Measurements from ENCODE around the gene ZCCHC2.

The ZCCHC2 gene

DNA sequence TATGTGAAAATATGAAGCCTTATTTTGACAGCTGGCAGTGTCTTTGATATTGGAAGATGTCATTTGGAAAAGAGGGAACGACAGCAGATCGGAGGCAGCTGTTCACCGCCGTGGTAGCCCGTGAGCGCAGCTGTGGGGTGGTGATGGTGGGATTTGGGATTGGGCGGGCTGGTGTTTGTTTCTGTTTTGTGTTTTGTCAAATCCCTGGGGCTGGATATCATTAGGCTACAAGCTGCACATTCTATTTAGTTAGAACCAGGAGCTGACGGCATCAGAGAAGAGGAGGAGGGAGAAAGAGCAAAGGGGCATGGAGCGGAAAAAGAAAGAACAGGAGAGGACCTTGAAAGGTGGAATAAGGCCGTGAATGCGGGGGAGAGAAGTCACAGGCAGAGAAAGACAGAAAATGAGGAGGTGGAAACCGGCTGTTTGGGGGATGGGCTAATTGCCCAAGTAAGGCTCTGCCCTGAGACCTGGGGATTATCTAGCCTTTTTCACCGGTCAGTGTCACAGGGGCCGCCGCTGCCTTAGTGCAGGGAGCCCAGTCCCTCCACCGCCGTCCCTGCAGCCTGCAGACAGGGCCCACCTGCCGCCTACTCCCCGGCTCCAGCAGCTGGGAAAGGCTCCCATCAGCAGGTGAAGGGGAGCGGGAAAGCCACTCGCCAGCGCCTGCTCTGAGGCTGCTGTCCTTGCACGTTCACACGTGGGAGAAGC lies 88.0 kb downstream of the ZCCHC2 start:
- DNase-seq: no peak

DNA sequence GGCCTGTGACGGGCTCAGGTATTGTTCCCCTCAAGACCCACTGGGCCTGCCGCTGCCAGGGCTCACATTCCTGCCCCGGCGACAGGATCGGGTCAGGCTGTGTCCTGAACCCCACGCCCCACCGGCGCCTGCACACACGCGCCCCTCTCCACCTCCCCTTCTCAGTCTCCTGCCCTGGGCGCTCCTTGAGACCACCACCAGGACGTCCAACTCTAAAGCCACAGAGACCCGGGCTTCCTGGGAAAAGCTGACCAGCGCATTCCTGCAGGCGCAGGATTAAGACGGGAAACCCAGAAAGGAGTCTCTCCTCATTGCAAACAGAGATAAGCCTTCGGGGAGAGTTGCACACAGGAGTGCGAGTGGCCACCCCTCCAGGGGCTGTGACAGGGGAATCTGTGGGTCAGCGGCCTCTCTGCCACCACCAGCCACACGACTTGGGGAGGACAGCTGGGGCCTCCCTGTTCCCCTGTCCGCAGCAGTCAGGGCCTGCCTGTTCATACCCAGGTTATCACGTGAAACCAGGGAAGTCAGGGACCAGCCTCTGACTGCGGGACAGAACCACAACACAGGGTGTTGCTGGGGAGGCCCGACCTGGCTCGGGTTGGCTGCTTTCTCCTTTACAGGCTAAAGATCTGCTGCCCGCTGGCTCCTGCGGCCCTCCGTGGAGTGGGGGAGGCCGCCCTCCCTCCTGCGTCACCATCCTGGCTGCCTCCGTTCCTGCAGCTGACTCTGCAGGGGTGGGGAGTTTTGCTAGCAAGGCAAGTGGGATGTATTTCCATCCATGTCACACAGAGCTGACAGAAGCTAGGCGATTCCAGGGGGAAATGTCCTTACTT lies 88.8 kb downstream of the ZCCHC2 start:
- no peak for DNase-seq

DNA sequence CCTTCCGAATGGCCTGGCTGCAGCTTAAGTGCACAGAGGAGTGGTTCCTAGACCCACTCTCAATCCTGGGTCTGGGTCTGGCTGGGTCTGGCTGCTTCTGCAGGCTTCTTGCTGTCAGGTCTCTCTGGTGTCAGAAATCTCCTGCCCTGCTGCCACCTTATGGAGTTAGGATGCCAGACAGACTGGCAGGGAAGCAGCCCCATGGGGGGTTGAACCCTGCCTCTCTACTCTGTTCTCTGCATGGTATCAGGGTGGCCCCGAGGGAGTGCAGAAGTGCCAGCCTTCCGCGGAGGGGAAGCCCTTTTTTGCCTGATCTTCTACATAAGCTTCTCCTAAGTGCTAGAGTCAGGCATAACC lies 89.4 kb downstream of the ZCCHC2 start:
- no peak for DNase-seq

DNA sequence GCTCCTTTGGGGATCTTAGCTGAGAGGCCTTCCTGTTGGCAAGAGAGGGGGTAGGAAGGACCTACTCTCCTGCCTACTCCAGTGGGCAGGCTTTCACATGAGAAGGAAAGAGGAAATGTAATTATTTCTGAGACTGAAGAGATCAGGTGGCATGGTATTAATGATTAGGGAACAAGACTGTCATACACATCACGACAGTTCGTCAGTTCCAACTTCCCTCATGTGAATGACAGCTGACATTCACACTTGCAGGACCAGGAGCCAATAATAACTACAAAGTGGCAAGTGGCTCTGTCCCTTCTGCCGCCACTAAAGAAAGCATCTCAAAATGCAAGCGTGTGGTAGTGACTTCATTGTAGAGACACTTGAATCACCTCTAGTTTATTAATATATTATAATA lies 90.0 kb downstream of the ZCCHC2 start:
- no peak for DNase-seq

DNA sequence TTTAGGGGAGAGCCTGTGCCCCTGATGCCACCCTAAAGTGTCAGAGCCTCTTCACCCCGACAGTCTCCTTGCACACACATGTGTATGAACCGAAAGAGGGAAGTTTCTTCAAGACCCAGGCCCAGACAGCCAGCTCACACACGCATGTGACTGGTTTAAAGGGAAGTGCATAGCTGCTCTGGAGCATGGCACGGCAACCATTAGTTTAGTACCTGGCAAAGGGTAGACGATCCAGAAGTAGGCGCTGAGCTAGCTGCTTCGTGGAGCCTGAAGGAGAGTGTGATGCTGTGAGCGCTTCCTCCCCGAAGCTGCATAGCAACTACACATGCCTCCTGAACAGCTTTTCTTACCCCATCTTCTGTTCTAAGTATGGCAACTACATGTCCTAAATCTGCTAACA lies 91.7 kb downstream of the ZCCHC2 start:
- no peak for DNase-seq

DNA sequence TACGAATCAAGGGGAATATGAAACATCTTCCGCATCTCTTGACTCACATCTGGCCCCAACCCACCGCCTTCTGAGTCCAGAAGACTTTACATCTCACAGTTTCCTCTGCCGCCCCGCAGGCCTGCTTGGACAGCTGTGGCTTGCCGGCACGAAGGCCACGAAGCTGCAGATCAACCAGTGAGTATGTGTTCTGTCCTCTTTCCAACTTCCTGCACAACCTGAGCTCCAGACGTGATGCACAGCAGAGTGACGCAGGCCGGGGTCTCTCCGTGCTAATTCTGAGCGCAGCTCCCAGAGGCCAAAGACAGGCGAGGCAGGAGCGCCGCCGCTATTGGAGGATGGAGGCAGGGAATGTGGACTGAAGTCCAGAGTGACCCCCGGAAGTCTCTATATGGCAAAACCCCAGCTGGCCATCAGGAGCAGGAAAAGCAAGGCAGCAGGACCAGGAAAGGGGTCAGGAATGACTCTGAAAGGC lies 93.5 kb downstream of the ZCCHC2 start:
- DNase-seq: no peak

DNA sequence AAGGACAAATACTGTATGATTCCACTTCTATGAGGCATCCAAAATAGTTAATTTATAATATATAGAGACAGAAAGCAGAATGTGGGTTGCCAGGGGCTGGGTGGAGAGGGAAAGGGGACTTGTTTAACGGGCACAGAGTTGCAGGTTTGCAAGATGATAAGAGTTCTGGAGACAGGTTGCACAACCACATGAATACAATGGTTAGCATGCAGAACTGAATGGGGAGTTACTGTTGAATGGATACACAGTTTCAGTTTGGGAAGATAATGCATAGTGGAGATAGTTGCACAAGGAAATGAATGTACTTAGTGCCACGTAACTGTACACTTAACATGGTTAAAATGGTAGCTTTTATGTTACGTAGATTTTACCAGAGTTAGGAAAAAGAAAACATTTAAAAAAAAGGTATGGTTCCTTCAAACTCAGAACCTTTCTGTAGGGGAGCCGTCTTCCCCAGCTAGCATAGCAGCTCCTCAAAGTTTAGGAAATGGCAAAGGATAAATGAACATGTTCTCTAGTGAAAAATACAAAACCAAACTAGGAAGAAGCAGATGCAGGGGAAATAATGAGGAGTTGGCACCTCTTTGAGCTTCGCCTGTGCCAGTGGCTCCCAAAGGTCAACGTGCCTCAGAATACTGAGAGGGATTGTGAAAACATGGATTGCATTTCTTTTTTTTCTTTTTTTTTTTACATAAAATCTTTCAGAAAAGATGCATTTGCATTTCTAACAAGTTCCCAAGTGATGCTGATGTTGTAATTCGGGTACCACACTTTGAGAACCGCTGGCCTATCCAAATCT lies 95.2 kb downstream of the ZCCHC2 start:
- DNase-seq: no peak

DNA sequence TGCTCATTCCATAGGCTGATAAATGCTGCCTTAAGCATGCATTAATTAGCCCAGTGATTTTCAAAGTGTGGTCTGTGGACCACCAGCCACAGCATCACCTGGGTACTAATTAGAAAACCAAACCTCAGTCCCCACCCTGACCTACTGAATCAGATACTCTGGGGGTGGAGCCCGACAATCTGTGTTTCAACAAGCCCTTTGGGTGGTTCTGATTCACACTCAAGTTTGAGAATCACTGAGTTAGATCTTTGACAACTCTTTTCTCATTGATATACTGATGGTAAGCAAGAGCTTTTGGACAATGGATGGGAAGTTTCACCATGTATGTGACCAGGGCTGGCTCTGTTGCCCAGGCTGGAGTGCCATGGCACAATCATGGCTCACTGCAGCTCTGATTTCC lies 95.9 kb downstream of the ZCCHC2 start:
- DNase-seq: no peak

DNA sequence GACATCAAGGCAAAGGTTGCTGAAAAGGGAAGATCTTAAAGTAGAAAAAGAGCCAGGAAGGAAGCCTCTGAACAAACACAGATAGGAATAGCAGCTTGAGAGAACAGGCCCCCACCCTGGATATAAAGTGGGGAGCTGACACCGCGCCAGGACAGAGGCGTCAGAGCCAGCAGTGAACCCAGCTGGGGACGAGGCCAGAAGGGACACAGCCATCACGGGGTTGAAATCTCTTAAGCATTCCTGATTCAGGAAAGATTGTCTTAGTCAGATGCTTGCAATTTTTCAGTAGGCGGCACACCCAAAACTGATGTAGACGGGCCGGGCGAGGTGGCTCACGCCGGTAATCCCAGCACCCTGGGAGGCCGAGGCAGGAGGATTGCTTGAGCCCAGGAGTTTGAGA lies 98.7 kb downstream of the ZCCHC2 start:
- DNase-seq: no peak

DNA sequence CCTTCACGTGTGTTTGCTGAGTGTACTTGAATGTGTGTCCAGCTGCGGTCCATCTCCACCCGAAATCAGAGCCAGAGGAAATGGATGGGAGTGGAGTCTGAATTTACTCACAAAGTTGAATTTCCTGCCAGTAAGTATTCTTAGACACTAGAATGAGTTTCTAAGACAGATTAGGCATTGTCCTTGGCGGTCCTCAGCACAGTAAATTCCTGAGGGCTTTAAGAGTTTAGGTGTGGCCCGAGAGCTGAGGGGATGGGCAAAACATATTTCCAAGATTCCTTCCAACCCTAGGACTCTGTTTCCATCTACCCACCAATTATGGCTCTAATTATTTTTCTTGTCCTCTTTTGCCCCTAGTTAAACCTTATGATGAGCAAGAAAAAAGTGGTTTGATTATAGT lies 102.2 kb downstream of the ZCCHC2 start:
- DNase-seq: no peak

All from stimulated activated CD4-positive, alpha-beta T cell treated with anti-CD3 and anti-CD28 coated beads, Interleukin-2, amount 100 ng/mL, for 24 hours (primary cell).